GM18868 (cell line): Measurements from ENCODE around the gene UBXN11.
A peak's percentile ranks its signal among the peaks of the same experiment; 100 is the strongest.
"Not testable (repeated sequence)": the region's sequence is repeated elsewhere in the genome, so short reads cannot be mapped to it uniquely, and the experiment has no call there.

ENCODE experiments used
- ATAC-seq: cut with Tn5 transposase; IDR thresholded peaks from one replicate; pipeline ENCODE4 v1.9.1; 2021; ENCODE audit warnings: mild to moderate bottlenecking, moderate library complexity; ENCODE audit not compliant: unreplicated experiment

The UBXN11 gene

GRCh38 chr1:26307966-26308899, 1.8 kb upstream of the UBXN11 start:
- not testable (repeated sequence) for ATAC-seq

GRCh38 chr1:26307363-26307781, 936 bp upstream of the UBXN11 start:
- ATAC-seq, result no peak

- ATAC-seq, result no peak
Observed at GRCh38 chr1:26305667-26306289, 658 bp downstream of the UBXN11 start.

- no peak for ATAC-seq
Observed at GRCh38 chr1:26302733-26303405, 3.6 kb downstream of the UBXN11 start.

- ATAC-seq, result no peak
Observed at GRCh38 chr1:26300578-26301275, 5.7 kb downstream of the UBXN11 start.

GRCh38 chr1:26297791-26298124, 8.7 kb downstream of the UBXN11 start:
- ATAC-seq, result no peak

GRCh38 chr1:26297057-26297790, 9.2 kb downstream of the UBXN11 start:
- ATAC-seq, result no peak

GRCh38 chr1:26296340-26297056, 9.9 kb downstream of the UBXN11 start:
- ATAC-seq, result no peak

- ATAC-seq, result no peak
Observed at GRCh38 chr1:26295194-26296138, 11.0 kb downstream of the UBXN11 start.

GRCh38 chr1:26293911-26294463, 12.4 kb downstream of the UBXN11 start:
- no peak for ATAC-seq

- not testable (repeated sequence) for ATAC-seq
Observed at GRCh38 chr1:26292735-26293134, 13.7 kb downstream of the UBXN11 start.

GRCh38 chr1:26291939-26292338, 14.5 kb downstream of the UBXN11 start:
- ATAC-seq, result no peak

GRCh38 chr1:26291433-26291832, 15.0 kb downstream of the UBXN11 start:
- ATAC-seq, result no peak

GRCh38 chr1:26290882-26291261, 15.6 kb downstream of the UBXN11 start:
- ATAC-seq, result no peak

GRCh38 chr1:26290122-26290881, 16.1 kb downstream of the UBXN11 start:
- no peak for ATAC-seq

- peak; percentile 40 for ATAC-seq
Observed at GRCh38 chr1:26289158-26290059, 17.0 kb downstream of the UBXN11 start.
